Neural crest cell (in vitro differentiated cells): ENCODE measurements around the gene TAGAP. TPM values are rescaled to one million over a fixed set of nuclear protein-coding genes. Genes with fewer than 3 reads are reported as not detected.

Experiments
- DNase-seq: peaks from one replicate; pipeline ENCODE4 v3.0.0; 2021; ENCODE audit warnings: low read depth, mixed read lengths, low spot score
- H3K27ac Mint-ChIP-seq: one replicate; pipeline ENCODE4 v1.8.0; 2021; ENCODE audit warnings: mild to moderate bottlenecking, mixed read lengths; ENCODE audit not compliant: unreplicated experiment
- H3K27me3 Mint-ChIP-seq: 2 replicates; pipeline ENCODE4 v1.8.0; 2021; ENCODE audit warnings: low read depth, mild to moderate bottlenecking, mixed read lengths
- H3K36me3 Mint-ChIP-seq: 2 replicates; pipeline ENCODE4 v1.8.0; 2021; ENCODE audit warnings: low read depth, mild to moderate bottlenecking, mixed read lengths
- H3K4me1 Mint-ChIP-seq: 2 replicates; pipeline ENCODE4 v1.8.0; 2021; ENCODE audit warnings: mixed read lengths
- H3K4me3 Mint-ChIP-seq: one replicate; pipeline ENCODE4 v1.8.0; 2021; ENCODE audit warnings: mild to moderate bottlenecking, mixed read lengths
- H3K9me3 Mint-ChIP-seq: 2 replicates; pipeline ENCODE4 v1.8.0; 2021; ENCODE audit warnings: mixed read lengths
- total RNA-seq: library from RNA; stranded (reverse); gene quantifications from 2 replicates; pipeline ENCODE4 v1.2.1, GENCODE V29; 2021
- TF ChIP-seq, protein P1 (sequence below): fragments of 200-600 bp; sonication (generic); conservative IDR thresholded peaks from 2 replicates; pipeline ENCODE4 v1.5.0; 2021; ENCODE audit warnings: antibody characterized with exemption, mild to moderate bottlenecking

The TAGAP gene
- total RNA-seq, 1 donor from 2014 or later, result not detected

DNA sequence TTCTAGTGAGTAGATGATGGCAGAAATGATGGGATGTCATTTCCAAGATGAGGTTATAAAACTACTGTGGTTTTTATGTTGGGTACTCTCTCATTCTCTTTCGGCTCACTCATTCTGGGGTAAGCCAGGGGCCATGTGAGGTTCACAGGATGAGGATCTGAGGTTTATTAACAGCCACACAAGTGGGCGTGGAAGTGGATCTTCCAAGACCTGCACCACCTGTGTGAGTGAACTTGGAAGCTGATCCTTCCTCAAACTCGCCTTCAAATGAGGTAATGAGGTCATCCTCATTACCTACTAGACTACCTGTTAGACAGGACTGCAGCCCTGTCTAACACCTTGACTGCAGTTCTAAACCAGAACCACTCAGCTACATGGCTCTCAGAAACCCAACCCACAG, 45.1 kb upstream of the TAGAP start:
- no peaks in the 10 kb centered on the region for H3K36me3 Mint-ChIP-seq
- DNase-seq, result no peak
- TF ChIP-seq, protein P1, sequence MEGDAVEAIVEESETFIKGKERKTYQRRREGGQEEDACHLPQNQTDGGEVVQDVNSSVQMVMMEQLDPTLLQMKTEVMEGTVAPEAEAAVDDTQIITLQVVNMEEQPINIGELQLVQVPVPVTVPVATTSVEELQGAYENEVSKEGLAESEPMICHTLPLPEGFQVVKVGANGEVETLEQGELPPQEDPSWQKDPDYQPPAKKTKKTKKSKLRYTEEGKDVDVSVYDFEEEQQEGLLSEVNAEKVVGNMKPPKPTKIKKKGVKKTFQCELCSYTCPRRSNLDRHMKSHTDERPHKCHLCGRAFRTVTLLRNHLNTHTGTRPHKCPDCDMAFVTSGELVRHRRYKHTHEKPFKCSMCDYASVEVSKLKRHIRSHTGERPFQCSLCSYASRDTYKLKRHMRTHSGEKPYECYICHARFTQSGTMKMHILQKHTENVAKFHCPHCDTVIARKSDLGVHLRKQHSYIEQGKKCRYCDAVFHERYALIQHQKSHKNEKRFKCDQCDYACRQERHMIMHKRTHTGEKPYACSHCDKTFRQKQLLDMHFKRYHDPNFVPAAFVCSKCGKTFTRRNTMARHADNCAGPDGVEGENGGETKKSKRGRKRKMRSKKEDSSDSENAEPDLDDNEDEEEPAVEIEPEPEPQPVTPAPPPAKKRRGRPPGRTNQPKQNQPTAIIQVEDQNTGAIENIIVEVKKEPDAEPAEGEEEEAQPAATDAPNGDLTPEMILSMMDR, result no peak
- H3K4me3 Mint-ChIP-seq, result no peak overlapping the region
- H3K27ac Mint-ChIP-seq, result no peak overlapping the region
- no peaks in the 10 kb centered on the region for H3K4me1 Mint-ChIP-seq
- H3K9me3 Mint-ChIP-seq, result no peaks in the 10 kb centered on the region
- peaks cover 5% of the 10 kb centered on the region for H3K27me3 Mint-ChIP-seq

DNA sequence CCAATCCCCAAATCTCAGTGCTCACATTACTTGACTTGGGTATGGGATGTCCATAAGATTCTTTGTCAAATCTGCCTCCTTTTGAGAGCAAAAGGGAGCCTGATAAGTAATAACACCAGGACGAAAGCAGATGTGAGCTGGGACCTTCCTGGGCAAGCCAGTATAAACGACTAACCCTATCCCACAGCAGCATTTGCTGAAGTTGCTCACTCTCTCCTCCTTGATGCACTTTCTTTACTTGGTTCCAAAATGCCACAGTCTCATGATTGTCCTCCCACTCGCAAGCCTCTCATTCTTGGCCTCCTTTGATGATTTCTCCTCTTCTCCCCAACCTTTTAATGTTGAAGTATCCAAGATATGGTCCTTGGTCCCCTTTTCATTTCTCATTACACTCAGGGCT, 44.7 kb upstream of the TAGAP start:
- no peaks in the 10 kb centered on the region for H3K36me3 Mint-ChIP-seq
- H3K27me3 Mint-ChIP-seq, result peaks cover 5% of the 10 kb centered on the region
- H3K27ac Mint-ChIP-seq, result no peak overlapping the region
- no peaks in the 10 kb centered on the region for H3K9me3 Mint-ChIP-seq
- no peak for DNase-seq
- H3K4me3 Mint-ChIP-seq, result no peak overlapping the region
- no peaks in the 10 kb centered on the region for H3K4me1 Mint-ChIP-seq
- TF ChIP-seq, protein P1, result no peak

DNA sequence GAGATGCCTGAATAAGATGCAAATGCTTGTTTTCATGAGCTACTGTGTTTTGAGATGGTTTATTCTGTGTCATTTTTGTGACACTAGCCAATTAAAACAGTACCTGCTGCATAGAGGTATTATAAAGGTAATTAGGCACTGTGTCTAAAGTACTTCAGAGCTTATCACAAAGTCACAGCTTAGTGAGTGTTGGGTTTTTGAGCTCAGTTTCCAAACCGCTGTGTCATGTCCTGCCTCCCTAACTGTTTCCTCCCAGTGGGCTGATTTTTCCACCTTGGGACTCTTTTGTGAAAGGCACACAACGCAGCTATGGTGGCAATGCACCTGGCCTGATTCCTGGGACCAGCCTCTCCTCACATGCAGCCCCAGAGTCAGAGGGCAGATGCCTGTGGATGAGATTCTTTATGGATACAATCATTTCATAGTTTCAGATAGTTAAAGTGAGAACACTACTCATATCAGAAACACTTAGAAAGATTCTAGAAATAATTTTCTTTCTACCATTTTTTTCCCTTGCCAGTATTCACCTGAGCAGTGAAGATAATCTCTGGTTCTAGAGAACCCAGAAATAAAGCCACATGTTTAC, 41.3 kb upstream of the TAGAP start:
- Mint-ChIP-seq H3K36me3 (no peaks in the 10 kb centered on the region), H3K4me1 (no peaks in the 10 kb centered on the region), H3K27ac (no peak overlapping the region), H3K9me3 (peaks cover 4% of the 10 kb centered on the region), H3K27me3 (peaks cover 5% of the 10 kb centered on the region), H3K4me3 (no peak overlapping the region)
- no peak for DNase-seq
- TF ChIP-seq, protein P1, result no peak

DNA sequence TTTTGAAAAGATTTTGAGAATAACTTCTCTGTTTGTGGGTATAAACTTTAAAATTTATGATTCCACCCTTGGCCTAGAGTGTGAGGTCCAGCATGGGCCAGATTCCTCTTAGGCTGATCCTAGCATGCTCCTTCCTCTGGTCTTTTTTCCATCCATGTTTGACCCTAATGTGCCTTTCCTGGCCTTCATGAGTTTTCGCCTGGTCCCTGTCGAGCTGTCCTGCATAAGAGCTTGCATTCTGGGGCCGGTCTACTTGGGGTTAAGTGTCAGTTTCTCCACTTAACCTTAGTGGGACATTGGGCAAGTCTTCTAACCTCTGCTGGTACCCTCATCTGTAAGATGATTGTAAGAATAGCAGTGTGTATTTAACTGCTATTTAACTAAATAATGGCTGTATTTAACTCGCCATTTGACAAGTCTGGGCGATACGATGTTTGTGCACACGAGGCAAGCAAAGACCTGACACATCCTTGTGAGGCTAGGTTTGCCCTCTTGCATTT, 40.7 kb upstream of the TAGAP start:
- H3K27ac Mint-ChIP-seq, result no peak overlapping the region
- H3K4me1 Mint-ChIP-seq, result no peaks in the 10 kb centered on the region
- H3K36me3 Mint-ChIP-seq, result no peaks in the 10 kb centered on the region
- no peak for DNase-seq
- H3K9me3 Mint-ChIP-seq, result peaks cover 4% of the 10 kb centered on the region
- H3K27me3 Mint-ChIP-seq, result peaks cover 2% of the 10 kb centered on the region
- TF ChIP-seq, protein P1, result no peak
- H3K4me3 Mint-ChIP-seq, result no peak overlapping the region

DNA sequence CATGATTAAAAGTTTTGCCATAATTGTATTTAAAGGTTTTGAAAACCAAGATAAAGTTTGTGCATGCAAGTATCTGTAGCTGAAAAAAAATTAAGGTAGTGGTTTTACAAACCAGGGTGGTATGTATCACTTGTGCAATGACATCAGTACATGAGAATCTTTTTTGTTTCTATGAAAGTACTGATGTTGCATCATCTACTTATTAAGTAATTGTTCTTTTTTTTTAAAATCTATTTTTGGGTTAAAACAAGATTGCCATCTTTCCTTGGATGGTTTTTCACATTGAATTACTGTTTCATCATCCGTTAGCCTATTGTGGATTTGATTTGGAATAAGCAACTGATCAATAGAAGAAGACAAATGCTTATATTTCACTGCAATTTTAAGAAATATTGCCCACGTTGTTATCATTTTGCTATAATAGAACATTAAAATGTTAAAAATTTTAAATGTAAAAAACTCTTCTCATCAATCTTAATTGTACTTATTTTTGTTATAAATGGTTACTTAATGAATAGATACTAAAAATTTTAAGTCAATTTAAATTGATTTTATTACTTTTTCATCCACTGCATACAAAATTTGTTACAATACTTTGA, 39.8 kb upstream of the TAGAP start:
- no peak for DNase-seq
- no peaks in the 10 kb centered on the region for H3K4me1 Mint-ChIP-seq
- H3K27ac Mint-ChIP-seq, result no peak overlapping the region

More for the DNA sequence above, 39.8 kb upstream of the TAGAP start:
- Mint-ChIP-seq H3K27me3 (peaks cover 2% of the 10 kb centered on the region), H3K9me3 (peaks cover 4% of the 10 kb centered on the region), H3K36me3 (no peaks in the 10 kb centered on the region), H3K4me3 (no peak overlapping the region)
- TF ChIP-seq, protein P1, result no peak
